ENCODE data around the gene CRIP3.
A peak's percentile ranks its signal among the peaks of the same experiment; 100 is the strongest.

The CRIP3 gene

DNA sequence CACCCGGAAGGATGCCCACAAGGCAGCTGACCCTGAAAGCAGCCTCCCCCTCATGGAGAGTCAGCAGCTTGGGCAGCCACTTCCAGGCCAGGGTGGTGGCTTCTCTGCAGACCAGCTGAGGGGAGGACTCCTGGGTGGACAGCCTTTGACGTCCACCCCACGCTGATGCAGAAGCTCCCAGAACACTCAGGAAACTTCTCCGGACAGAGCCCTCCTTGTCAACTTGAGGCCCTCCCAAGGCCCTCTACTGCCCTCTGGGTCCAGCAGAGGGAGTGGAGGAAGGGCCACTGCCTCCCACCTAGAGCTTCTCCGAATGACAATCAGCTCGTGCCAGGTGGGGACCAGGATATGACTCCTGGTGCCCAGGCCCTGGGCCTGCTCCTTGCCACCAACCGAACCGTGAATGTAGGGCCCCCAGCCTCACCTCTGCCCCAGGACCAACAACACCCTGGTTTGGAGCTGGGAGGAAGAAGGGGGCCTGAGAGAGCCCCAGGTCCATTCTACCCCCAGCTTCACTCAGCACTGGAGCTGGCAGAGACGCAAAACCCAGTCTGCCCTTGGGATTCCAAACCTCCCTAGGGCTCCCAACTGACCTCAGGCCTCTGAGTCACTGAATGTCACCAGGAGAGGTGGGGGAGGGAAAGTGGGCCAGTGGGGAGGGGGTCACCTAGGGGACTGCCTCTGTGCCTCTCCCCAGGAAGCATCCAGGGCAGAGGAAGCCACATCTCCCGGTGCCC, 21.5 kb downstream of the CRIP3 start:
- DNase-seq, result no peak

DNA sequence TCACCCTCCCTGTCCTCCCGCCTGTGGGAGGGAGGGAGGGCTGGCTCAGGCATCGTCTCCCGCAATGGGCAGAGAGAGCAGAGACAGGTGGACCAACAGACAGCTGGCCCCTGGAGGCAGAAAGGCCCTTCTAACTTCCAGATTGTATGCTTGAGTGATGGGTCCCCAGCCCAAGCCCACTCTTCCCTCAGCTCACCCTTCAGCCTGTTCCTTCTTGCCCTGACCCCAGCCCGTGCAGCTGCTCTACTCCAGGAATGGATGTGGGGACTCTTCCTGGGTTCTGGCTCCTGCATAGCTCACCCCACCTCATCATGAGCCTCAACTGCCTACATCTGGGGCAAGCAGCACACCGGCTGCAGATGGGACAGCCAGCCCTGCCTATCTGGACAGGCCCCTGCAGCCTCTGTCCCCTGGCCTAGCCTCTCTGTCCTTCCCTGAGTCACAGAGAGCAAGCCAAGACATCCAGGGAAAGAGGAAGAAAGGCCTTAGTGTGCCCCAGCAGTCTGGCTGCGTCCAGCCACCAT, 22.1 kb downstream of the CRIP3 start:
- DNase-seq, result no peak

DNA sequence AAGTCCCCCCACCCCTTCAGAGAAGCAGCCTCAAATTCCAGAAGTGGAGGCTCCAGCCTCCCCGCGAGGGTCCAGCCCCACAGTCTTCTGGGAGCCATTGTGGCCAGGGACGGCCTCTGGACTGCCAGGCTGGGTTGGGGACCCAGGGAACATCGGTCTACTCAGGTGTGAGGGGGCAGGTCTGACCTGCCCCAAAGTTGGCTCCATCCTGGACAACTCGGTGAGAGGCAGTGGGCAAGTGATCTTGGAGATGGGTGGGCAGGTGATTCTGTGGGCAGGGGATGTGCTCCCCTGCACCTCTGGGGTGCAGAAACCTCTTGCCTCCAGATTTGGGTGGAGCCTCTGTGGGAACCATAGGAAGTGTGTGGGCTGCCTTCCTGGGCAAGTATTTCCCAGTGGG, 22.8 kb downstream of the CRIP3 start:
- DNase-seq, result no peak

DNA sequence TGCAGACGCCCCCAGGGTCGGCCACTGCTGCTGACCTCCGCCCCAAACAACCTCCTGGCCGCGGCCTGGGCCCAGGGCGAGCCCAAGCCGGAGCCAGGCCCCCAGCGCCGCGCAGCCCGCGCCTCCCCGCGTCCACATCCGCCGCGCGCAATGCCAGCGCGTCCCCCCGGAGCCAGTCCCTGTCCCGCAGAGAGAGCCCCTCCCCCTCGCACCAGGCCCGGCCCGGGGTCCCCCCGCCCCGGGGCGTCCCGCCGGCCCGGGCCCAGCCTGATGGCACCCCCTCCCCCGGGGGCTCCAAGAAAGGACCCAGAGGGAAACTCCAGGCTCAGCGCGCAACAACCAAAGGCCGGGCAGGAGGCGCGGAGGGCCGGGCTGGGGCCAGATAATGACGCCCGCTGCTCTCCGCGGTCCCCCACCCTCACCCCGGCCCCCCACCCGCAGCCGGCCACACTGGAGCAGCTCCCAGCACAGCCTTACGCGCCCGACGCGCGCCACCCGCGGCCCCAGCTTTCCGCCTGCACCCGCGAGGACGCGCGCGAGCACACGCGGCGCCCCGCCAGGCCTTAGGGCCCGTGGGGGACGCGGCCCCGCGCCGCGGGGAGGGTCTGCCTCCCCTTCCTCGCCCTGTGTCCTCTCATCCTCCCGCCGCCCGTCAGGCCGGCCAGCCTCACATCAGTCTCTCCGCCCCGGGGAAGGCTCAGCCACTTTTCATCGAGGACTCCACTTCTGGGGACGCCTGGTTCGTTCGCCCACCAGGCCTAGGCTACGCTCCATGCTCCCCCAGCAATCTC, 23.4 kb downstream of the CRIP3 start:
- DNase-seq, result no peak

DNA sequence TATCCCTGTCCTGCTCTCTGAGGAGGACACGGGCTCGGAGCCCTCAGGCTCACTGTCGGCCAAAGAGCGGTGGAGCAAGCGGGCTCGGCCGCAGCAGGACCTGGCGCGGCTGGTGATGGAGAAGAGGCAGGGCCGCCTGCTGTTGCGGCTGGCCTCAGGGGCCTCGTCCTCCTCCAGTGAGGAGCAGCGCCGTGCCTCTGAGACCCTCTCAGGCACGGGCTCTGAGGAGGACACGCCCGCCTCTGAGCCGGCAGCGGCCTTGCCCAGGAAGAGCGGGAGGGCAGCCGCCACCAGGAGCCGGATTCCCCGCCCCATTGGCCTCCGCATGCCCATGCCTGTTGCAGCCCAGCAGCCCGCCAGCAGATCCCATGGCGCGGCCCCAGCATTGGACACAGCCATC, 24.7 kb downstream of the CRIP3 start:
- no peak for DNase-seq

DNA sequence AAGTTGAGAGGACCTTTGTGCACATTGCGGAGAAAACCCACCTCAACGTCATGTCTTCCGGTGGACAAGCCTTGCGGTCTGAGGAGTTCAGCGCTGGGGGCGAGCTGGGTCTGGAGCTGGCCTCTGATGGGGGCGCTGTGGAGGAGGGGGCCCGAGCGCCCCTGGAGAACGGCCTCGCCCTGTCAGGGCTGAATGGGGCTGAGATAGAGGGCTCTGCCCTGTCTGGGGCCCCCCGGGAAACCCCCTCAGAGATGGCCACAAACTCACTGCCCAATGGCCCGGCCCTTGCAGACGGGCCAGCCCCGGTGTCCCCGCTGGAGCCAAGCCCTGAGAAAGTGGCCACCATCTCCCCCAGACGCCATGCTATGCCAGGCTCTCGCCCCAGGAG, 25.1 kb downstream of the CRIP3 start:
- DNase-seq, result no peak

DNA sequence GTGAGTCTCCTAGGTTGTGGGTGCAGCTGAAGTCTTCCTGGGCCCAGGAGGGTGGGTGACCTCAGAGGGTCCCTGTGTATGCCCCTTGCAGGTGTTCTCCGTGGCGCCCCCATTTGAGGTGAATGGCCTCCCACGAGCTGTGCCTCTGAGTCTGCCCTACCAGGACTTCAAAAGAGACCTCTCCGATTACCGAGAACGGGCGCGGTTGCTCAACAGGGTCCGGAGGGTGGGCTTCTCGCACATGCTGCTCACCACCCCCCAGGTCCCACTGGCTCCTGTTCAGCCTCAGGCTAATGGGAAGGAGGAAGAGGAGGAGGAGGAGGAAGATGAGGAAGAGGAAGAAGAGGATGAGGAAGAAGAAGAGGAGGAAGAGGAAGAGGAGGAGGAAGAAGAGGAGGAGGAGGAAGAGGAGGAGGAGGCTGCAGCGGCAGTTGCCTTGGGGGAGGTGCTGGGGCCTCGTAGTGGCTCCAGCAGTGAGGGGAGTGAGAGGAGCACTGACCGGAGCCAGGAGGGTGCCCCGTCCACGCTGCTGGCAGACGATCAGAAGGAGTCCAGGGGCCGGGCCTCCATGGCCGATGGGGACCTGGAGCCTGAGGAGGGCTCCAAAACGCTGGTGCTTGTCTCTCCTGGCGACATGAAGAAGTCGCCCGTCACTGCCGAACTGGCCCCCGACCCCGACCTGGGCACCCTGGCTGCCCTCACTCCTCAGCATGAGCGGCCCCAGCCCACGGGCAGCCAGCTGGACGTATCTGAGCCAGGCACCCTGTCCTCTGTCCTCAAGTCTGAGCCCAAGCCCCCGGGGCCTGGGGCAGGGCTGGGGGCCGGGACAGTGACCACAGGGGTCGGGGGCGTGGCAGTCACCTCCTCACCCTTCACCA, 25.8 kb downstream of the CRIP3 start:
- no peak for DNase-seq

DNA sequence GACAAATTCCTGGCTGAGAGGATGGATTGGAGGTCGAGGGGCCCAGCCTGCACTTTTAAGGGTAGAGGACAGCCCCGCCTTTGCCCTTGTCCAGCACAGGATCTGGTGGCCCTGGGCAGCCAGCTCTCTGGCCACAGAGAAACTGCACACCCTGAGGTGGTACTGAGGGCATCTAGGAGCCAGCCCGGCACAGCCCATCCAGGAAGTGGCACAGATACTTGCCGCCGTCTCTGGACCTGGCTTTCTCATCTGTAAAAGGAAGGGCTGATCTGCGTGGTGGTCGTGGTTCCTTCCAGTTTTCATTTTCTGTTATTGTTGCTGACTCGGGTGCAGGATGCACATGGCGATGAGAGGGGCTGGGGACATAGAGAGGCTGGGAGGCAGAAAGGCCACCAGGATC, 26.6 kb downstream of the CRIP3 start:
- no peak for DNase-seq

DNA sequence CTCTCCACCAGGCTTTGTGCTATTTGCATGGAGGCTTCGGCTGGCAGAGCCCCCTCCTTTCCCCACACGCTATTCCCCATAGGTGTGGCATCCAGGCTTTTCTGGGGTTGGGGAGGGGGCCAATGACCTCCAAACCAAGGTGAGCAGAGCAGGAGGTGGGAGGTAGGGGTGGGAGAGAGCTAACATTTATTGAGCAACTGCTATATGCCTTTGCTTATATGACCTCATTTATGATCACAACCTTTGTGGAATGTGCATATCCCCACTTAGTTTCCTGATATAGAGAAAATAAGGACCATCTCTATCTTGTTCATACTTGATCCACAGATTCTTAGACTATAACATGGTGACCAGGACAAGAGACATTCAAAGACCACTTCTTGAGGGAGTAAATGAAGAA, 28.4 kb downstream of the CRIP3 start:
- no peak for DNase-seq

DNA sequence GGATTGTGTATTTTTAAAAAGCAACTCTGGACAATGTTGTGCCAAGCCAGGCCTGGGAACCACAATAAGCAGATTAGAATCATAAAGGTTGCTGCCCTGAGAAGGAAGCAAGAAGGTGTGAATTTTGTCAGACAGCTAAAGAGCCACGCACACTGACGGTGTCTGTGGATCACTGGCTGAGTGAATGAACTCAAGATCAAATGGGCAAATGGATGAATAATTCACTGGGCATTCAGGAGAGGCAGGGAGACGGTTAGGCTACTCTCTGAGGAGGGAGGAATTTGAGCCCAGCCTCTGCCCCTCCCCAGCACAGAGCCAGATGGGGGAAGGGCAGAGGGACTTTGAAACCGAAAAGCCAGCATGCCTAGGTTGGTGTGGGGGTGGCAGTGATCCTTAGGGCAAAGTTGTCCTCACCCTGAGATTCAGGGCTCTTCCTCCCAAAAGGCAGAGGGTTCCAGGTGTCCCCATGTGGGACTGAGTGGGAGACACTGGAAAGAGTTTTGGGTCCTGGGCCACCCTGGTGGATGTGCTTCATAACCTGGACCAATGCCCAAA, 30.0 kb downstream of the CRIP3 start:
- no peak for DNase-seq

DNA sequence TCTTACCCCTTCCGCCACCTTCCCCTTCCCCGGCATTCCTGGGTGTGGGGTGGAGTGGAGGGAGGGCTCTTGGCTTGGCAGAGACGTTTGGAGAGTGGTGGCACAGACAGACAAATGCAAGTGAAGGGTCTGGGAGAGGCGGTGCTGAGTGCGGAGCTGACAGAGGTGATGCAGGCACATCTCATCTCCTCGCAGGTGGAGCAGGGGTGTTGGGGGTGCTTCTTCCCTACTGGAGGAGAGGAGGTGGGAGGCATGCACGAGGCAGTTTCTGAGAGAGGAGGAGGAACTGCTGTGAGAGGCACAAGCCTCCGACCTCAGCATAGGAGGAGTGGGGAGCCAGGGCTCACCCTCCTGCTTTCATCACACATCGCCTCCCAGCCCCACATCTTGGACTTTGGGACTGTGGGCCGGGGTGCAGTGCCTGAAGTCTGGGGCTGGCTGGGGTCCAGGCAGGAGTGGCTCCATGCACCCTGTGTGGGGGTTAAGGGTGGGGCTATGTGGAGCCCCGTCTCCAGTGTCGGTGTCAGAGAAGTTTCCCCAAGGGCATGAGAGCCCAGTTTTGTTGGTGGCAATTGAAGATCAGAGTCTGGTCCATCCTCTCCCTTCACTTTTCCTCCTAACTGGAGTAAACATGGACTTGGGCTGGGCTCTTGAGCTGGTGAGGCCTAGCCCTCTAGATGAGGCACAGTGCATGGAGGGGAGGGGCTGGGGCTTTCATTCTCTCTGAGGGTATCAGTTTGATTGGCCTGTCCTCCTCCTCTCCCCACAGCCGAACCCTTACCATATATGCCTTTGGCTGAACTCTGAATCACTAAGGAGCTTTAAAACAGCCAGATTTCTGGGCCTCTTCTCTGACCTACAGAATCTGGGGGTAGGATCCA, 30.7 kb downstream of the CRIP3 start:
- DNase-seq, result no peak

DNA sequence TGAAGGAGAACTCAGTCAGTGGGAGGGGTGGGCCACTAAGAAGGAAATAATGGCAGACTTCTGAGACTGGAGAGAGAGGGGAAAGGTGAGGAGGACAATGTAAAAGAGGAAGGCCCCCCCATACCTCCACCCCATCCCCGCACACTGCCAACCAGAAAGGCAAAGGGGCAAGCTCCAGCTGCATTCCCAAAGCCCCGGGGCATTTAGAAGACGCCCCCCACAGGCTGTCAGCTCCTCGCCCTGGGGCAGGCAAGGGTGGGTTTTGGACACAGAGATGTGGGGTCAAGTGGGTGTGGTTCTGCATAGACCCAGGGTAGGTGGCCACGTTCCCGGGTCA, 31.4 kb downstream of the CRIP3 start:
- no peak for DNase-seq

DNA sequence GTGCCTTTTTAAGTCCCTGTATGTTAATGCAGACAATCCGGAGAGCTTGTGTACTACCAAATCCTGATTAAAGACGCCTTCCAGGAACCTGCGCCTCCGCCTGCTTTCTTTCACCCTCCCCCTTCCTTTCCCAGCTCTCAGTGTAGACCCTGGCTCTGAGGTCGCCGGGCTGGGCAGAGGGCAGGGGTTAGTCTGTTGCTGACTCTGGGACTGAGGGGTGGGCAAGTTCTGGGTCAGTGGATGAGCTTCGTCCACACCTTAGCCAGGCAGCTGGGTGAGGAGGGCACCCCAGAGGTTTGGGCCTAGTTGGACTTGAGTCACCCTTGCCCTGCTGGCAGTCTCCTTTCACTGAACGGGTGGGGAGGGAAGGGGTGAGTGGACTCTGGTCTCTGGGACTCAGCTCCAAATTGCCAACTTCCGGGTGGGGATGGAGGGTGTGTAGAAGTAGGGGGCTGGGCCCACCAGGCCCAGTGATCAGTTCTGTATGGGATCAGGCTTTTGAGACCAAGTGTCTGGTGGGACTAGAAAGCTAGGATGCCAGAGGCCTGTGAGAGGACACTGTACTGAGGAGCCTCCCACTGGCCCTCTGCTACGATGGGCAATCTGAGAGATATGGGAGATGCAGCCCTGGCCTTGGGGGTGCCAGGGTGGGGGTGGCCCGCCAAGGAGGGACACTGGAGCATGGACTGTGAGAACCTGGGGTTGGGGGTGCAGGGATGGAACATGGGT, 31.9 kb downstream of the CRIP3 start:
- DNase-seq, result no peak

DNA sequence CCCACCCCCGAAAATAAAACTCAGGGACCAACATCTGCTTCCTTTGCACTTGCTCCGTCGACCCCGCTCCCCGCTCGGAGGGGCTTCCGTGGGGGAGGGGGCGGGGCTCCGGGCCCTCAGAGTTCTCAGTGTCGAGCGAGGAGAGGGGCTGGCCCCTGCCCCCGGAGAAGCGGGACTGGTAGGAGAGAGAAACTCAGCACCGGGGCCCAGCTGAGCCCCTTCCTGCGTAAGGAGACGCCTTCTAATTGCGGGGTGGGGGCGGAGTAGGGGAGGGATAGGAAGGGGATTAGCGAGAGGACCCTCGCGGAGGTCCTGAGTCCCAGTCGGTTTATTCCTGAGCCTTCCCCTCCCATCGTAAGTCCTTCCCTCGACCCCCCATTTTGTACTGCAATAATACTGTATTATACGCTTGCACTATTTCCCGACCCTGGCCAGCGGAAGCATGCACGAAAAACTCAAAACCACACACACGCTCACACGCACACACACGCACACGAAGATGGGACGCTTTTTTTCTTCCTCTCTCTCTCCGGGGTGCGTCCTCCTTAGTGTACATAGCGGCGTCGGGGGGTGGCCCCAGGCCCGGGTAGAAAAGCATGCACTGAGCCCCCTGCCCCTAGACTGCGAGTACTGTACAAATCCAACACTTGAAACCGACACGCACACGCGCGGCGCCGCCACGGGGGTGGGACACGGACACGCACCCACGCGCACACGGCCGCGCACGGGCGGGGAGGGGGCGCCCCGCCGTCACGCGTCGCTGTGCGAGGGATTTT, 32.6 kb downstream of the CRIP3 start:
- no peak for DNase-seq

DNA sequence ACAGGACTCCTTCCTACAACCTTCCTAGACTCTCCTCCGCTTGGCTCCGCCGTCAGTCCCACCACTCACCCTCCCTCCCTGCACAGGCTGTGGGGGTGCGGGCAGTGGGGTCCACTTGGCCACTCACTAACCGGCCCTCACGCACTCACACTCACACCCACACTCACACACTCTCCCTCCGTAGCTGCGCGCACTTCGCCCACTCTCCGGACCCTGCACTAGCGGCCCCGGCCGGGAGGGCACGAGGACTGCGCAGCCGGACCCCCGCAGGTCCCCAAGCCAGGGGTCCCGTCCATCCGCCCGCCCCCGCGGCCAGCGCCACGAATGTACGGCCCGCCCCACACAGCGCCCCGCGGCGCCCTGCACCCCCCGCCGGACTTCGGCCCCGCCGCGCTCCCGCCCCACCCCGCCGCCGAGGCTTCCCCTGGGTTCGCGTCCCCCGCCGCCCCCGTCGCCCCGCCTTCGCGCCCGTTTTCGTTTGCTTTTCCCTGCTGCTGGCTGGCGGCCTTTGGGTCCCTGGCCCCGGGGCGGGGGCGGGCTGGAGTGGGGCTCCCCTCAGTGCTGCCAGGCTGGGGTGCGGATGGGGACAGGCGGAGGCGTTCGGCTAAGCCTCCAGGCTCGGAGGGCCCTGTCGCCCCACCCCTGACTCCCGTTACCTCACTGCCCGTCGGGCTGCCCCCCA, 33.6 kb downstream of the CRIP3 start:
- DNase-seq, result peak; percentile 26

DNA sequence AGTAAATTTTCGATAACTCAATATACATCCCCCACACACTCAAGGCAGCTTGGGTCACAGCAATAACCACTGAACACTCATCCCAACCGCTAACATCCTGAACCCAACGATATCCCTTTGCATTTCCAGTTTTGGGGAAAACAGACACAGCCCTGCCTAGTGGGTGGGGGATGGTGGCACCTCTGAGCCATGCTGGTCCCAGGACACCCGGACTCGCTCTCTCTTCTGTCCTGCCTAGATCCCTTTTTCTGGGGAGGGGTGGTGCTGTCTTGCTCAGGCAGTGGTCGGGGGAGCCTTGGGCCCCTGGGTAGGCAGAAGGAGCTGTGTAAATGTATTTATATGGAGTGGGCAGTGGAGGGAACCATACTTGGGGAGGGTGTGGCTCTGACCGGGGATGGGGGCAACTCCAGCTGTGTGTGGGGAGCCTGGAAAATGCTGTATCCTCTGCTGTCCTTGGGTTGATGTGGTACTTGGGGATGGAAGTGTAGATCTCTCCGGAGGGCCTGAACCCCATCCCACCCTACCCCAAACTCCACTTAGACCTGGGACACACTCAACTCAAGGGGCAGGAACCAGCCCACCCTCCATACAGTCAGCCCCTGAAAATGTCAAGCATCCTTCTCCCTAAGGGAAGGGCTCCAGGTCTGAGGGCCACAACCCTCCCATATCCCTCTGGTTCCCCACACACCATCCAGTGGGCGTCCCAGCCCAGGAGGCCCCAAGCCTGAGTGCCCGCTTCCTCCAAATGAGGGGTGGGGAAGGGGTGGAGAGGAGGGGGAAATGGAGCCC, 34.3 kb downstream of the CRIP3 start:
- DNase-seq, result no peak

DNA sequence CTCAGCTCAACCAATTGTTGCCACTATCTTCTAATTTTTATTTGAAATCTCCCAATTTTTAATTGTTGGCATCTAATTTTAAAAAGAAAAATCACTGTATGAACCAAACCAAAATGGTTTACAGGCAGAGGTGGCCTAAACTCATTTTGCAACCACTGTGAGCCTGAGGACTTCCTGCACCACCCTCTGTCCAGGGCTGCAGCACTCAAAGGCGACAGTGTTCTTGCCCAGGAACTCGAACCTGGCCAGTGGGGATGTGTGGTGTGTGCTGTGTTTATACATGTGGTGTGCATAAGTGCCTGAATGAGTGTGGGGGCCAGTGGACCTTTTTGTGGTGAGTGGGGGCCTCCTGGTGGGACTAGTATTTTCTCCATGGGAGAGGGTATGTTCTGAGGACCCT, 34.9 kb downstream of the CRIP3 start:
- no peak for DNase-seq

DNA sequence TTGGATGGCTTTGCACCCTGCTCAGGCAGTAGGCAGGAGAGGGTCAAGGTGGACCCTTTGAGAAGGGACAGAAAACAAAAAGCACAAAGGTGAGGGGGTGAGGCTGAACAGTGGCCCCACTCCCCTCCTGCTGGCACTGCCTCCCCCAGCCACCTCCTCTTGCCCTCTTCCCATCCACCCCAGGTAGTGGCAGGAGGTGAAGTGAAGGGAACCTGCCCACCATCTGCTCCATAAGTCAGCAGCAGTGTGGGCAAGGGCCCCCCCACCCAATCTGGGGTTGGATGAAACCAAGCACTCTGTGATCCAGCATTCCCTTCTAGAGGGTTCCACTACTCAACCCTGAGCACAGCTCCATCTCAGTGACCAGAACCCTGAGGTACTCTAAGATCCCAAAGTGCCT, 36.7 kb downstream of the CRIP3 start:
- DNase-seq, result no peak

Data from NCI-H1092 treated with DMSO at 0.1 percent for 48 hours (cell line).